ENCODE results near the gene PTPRF.

GRCh38 chr1:43604192-43604591 lies 73.5 kb downstream of the PTPRF start:
- TF ChIP-seq CTCF (IDR thresholded peaks at IDR 0.05) (no peak), ZFX (IDR thresholded peaks at IDR 0.05; ENCODE audit: borderline replicate concordance) (no peak)

Measured in 22Rv1 (cell line).